Kidney tubule cell (primary cell): ENCODE measurements around the gene MAP2K3.
"Not testable (repeated sequence)": the region's sequence is repeated elsewhere in the genome, so short reads cannot be mapped to it uniquely, and the experiment has no call there.

Source experiments
- DNase-seq: peaks from one replicate; pipeline ENCODE4 v3.0.0-alpha.2; 2018; ENCODE audit warnings: low spot score

The MAP2K3 gene

GRCh38 chr17:21297026-21297520 is 12.6 kb downstream of the MAP2K3 start:
- no peak for DNase-seq

DNA sequence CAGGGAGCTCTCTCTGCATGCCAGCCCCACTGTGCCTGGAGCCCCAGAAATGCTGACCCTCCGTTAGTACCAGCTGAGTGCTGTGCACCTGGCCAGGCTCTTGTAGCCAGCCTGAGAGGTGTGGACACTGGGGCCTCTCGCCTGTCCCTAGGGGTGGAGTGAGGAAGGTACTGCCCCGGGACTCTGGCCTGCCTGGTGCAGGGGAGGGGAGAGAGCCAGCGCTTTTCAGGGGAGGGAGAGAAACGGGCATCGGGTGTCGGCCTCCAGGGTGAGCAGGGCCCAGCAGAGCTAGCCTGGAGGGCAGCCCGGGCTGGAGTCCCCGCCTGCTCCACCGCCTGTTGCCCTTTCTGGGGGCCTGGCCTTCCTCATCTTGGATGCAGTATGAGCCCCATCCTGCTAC is 13.1 kb downstream of the MAP2K3 start:
- no peak for DNase-seq

- DNase-seq: no peak
These were observed 13.8 kb downstream of the MAP2K3 start for GRCh38 chr17:21298056-21298982.

- no peak for DNase-seq
These were observed 14.5 kb downstream of the MAP2K3 start for GRCh38 chr17:21298983-21299519.

- DNase-seq: no peak
These were observed 15.6 kb downstream of the MAP2K3 start for GRCh38 chr17:21299981-21300600.

GRCh38 chr17:21300601-21301571 is 16.4 kb downstream of the MAP2K3 start:
- DNase-seq: no peak

DNA sequence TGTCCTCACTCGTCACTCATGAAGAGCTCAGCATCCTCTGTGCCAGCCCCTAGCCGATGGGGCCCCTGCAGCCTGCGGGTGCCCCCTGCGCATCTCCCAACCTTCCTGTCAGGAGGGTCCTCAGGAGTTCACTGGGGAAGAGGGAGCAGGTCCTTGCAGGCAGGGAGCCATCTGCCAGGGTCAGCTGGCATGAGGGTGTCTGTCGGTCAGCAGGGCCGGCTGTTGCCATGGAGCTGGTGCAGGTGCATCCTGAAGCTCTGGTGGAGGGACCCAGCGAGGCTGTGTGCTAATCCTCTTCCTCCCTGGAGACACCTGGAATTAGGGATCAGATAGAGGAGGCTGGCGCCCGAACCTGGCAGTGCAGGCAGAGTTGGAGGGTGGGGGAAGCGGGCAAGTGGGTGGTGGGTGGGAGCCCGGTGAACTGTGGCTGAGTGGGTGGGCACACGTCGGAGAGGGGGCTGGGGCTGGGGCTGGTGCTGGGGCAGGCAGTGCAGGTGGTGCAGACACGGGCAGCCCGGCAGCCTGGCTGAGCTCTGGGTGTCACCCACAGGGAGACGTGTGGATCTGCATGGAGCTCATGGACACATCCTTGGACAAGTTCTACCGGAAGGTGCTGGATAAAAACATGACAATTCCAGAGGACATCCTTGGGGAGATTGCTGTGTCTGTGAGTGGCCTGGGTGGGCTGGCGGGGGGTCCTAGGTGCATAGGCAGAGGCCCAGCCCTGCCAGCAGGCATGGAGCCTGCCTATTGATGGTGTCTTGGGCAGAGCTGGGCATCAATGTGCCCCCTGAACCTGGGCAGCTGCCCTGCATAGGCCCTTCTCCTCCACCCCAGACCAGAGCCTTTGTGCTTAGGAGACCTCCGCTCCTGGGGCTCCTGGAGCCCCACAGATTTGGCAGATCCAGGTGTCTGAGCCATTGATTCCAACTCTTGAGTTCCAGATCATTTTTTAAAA is 17.4 kb downstream of the MAP2K3 start:
- no peak for DNase-seq

DNA sequence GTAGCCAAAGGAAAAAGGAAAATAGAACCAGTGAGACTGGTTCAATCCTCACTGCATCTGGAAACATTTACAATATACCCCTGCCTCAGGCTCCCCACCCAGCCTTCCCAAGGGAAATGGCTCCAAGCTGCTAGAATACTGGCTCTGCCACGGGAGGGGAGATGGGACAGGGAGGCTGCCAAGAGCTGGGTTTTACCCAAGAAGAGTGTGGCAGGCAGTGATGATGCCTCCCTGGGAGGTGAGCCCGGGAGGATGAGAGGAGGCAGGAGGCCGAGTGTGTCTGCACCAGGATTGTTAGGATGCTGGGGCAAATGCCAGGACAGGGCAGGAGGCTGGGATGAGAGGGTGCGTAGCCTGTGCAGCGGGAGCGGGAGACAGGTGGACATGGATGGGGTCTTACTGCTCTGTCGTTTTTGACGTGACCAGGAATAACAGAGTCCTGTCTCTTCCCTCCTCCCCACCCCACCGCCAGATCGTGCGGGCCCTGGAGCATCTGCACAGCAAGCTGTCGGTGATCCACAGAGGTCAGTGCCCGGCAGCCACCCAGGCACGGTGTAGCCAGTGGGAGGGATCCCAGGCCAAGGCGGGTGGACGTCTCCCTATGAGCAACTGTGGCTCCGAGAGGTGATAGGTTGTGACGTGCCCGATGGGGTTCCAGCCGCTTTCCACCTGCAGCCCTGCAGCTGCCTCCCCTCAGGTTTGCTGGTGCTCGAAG is 18.4 kb downstream of the MAP2K3 start:
- DNase-seq: no peak

DNA sequence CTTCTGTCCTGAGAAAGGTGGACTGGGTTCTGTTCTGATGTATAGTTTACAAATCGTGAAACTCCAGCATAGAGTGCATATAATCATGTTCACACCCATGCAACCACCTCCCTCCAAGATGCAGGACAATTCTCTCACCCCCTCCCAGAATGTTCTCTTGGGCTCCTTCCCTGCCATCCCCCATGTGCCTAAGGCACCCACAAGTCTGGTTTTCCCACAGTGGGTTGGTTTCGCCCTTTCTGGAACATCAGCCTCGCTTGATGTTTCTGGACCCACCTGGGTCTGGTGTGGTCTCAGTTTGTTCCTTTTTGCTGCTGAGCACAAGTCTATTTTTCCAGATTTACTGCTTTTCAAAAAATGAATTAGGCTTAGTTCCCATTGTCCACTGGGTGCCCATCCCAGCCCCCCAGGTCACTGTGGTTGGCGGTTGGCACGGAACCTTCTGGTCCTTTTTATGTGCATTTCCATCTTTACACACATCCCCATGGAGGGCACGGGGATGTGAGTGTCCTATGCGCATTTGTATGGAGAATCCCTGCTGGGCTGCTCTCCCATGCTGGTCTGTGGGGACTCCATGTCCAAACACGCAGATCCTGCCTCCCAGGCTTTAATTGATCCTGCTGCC is 19.0 kb downstream of the MAP2K3 start:
- no peak for DNase-seq

DNA sequence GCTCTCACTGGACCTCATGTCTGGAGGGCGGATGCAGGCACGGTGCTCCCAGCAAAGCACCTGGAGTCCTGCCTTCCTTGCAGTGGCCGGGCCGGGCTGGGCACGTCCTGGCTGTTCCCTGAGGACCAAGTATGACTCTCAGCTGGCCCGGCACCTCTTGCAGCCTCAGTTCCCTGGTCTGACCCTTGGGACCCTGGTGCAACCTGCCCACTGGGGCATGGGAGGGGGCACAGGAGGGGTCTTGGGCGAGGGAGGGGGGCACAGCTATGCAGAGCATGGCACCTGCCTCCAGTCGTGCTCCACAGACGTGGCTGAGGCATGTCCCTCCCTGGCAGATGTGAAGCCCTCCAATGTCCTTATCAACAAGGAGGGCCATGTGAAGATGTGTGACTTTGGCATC is 19.6 kb downstream of the MAP2K3 start:
- no peak for DNase-seq

DNA sequence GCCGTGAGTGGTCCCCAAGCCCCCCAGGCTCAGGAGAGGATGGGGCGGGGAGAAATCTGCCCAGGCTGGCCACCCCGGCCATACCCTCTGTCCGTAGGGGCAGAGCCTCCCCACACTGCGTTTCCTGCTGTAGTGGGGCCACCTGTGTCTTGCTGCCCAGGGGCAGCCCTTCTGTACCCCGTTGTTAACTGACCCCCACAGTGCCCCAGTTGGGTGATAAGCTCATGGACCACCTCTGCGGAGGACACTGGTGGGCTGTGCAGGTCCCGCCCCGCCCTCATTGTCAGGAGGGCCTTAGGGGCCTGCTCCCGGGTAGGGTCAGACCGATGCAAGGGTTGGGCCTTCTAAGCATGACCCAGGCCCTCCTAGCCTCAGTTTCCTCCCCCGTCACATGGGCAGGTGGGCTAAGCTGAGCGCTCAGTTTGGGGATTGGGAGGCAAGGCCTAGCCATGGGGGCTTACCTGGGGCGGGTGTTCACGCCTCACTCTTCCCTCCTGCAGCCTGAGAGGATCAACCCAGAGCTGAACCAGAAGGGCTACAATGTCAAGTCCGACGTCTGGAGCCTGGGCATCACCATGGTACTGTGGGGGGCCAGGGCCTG is 20.1 kb downstream of the MAP2K3 start:
- DNase-seq: not testable (repeated sequence)

- DNase-seq: not testable (repeated sequence)
These were observed 21.1 kb downstream of the MAP2K3 start for GRCh38 chr17:21305431-21306180.

- DNase-seq: not testable (repeated sequence)
These were observed 22.2 kb downstream of the MAP2K3 start for GRCh38 chr17:21306611-21307272.

- DNase-seq: not testable (repeated sequence)
These were observed 22.7 kb downstream of the MAP2K3 start for GRCh38 chr17:21307273-21307625.

DNA sequence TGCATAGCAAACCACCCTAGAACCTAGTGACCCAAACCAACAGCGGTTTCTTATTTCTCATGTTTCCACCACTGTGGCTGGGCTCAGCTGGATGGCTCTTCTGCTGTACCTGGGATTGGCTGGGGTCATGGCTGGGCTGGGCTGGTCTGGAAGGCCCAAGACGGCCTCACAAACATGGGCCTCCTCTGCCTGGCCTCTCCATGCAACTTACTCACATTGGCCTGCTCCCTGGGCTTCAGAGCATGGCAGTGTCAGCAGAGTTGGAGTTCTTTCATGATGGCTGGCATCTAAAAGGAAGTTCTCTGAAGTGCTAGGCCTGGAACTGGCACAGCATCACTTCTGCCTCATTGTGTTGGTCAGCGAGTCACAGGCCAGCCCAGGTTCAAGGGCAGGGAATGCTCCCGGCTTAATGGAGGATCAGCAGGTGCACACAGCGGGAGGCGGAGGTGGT is 24.4 kb downstream of the MAP2K3 start:
- not testable (repeated sequence) for DNase-seq

DNA sequence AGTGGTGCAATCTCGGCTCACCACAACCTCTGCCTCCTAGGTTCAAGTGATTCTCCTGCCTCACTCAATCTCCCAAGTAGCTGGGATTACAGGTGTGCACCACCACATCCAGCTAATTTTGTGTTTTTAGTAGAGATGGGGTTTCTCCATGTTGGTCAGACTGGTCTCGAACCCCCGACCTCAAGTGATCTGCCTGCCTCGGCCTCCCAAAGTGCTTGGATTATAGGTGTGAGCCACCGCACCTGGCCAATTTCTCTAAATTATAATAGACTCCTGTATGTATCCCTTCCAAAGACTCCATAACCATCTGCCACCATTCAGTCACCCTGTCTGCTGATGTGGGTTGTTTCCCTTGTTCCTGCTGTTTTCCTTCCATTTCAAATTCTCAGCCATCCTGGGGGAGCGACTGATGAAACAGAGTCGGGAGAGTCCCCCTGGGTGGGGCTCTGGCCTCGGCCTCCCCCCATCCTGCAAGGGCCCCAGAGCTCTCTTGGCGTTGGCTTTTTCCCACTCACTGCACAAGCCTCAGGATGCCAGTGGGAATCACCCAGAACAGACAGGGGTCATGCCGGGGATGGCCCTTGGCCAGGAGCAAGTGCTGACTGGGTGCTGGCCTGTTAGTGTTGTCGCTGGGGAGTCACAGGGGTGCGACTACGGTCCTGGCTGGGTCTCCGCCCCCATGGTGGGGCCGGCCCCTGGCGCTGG is 25.7 kb downstream of the MAP2K3 start:
- not testable (repeated sequence) for DNase-seq
